NCI-H82 treated with DMSO at 0.1 percent for 48 hours (cell line): ENCODE results near the gene TDRD10.

Source experiments
- DNase-seq: peaks from one replicate; lab custom pipeline; 2025; ENCODE audit not compliant: unreplicated experiment; lab: John Stamatoyannopoulos, UW

The TDRD10 gene

DNA sequence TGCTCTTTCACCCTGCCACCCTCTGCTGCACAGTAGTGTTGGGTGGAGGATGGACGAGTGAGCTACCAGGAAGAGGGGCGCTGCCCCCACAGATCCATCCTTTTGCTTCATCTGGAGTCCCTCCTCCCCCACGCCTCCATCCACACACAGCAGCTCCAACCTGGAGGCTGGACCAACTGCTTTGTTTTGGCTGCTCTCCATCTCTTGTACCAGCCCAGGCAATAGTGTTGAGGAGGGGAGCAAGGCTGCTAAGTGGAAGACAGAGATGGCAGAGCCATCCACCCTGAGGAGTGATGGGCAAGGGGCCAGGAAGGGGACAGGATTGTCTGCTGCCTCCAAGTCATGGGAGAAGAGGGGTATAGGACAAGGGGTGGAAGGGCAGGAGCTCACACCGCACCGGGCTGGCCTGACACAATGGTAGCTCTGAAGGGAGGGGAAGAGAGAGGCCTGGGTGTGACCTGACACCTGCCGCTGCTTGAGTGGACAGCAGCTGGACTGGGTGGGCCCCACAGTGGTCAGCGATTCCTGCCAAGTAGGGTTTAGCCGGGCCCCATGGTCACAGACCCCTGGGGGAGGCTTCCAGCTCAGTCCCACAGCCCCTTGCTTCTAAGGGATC lies 74.0 kb downstream of the TDRD10 start:
- DNase-seq: no peak

DNA sequence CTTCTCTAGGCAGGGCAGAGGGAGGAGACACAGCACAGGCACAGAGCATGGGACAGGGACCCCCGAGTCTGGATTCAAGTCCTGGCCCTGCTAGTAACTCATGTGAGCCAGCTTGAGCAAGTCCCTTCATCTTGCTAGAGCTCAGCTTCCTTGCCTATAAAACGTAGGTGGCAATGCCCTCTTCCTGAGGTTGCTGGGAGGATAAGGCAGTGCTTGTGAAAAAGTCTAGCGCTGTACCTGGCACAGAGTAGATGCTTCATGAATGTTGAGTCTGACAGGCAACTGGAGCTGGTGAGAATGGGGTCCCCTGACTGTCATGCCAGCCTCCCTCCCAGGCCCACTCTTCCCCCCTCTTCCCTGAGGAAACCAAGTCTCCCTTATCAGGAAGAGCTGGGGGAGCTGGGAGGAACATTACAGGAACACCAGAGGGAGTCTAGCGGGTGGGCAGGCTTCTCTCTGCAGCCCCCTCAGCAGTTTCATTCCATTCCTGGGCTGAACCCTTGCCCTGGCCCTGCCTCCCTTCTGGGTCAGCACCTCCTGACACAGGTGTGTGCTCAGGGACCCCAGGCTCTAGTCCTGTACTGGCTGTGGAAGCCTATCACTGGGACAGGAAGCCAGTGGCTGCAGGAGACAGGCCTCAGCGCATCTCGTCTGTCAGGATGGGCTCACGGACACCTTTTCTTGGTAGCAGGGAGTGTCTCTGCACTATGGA lies 75.5 kb downstream of the TDRD10 start:
- DNase-seq: no peak

DNA sequence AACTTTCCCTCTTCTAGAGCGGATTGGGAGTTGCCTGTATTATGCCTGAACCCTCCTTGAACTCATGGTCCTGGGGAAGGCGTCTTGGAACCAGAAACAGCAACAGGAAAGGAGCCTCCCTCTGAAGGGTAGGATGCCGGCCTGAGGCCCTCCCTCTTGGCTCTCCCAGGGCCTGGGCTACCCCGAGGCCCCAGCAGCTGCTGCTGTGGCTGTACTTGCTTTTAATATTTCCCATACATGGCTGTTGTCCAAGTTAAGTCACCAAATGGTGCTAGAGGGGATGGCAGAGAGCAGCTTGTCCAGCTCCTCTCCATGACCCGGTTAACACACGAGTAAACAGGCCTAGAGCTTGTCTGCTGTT lies 76.0 kb downstream of the TDRD10 start:
- DNase-seq: no peak

DNA sequence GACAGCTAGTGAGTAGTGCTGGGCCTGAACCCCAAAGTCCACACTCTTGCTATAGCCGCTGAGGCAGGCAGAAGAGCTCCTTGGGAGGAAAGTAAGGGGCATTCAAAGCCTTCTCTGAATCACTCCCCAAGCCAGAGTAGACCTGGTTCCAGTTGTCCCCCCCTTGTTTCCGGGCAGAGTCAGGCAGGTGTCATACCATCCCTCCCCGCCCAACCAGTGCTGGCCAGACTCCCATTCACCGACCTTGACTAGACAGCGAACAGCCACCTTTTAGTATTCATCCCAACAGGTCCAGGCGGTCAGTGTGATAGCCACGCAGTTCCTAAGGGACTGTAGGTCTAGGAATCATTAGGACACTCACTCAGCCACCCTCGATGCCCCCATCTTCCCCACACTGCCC lies 77.4 kb downstream of the TDRD10 start:
- no peak for DNase-seq

DNA sequence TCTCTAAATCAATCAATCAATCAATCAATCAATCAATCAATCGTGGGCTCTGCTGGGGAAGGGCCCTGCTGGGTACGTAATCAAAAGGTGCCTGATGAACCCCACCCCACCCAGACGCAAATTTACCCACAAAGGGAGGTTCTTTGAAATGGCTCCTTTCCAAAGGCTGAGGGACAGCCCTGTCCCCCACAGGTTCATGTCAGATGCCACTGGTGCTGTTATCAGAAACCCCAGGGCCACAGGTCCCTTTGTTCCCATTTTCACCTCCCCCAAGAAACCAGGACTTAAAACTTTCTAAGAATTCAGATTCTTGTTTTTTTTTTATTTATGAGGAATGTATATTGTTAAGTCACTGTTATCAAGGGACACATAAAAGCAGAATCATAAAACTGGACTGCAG lies 79.7 kb downstream of the TDRD10 start:
- DNase-seq: no peak

DNA sequence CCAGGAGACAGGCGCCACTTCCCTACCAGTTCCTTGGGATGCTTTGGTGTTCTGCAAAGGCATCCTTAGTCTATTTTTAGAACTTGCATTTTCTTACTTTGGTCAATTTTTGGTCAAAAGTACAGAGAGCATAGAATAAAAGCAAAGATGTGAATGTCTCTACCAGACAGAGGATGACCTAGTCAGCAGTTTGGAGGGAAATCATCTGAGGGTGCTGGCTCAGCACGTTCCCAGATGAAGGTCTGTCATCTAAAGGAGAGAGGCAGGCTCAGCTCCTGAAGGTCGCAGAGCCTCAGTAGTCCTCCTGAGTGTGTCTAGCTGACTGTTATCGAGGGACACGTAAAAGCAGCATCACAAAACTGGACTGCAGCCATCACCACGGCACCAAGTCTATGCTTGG lies 80.9 kb downstream of the TDRD10 start:
- no peak for DNase-seq

DNA sequence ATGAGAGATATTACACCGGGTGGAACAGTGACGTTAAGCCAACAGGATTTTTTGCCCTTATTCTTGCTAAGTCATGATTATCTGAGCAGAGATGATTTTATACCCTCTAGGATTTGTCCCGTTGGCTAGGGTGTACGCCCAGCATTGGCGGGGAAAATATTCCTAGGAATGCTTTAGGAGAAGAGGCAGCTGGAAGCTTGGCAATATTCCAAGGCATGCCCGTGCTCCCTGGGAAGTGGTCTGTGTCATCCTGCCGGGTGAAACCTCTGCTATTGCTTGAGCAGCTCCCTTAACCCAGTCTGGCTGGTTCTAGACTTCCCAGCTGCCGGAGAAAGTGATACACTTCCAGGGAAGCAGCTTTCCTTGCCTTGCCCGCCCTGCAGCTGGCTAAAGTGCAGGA lies 81.8 kb downstream of the TDRD10 start:
- DNase-seq: no peak

DNA sequence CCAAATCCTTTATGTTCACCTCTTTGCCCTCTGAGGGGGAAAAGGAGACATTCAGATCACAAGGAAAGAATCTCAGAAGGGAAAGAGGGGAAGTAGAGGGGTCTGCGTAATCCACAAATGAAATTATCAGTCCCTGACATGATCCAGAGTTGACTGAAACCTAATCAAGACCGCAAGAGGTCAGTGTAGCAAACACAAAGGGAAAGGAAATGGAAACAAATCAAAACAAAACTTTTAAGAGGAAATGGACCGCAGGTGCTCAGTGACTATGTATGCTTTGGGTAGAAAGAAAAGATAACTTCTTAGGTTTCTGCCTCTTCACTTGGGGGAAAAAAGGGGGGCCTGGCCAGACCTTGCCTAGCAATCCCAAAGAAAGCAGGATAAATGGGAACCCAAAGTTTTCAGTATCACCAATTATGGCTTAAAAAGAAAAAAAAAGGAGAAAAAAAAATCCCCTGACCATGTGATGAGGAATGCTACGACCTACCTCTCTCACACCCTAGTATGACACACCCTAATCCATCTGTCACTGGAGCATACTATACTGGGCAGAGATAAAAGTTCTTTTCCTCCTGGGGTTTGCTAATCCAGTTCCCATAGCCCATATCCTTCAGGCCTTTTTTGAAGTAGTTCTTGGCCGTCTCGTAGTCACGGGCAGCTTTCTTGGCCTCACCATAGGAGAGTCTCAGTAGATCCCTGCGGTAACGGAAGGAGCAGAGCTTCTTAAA lies 82.4 kb downstream of the TDRD10 start:
- no peak for DNase-seq

DNA sequence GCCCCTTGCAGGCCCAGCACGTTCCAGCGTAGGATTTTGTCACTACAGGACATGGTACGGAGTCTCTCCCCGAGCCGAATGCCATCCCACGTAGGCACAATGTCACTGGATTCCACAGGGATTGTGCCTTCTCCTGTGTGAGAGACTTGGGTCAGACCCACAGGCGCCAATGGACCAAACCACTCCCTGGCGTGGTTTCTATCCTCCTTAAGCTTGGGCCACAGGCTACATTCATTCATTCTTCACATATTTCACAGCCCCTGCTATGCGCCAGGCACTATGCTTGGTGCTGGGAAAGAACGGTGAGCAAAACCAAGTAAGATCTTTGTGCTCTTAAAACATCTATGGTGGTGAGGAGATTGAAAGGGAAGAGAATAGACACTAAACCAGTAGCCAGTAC lies 84.2 kb downstream of the TDRD10 start:
- DNase-seq: no peak

DNA sequence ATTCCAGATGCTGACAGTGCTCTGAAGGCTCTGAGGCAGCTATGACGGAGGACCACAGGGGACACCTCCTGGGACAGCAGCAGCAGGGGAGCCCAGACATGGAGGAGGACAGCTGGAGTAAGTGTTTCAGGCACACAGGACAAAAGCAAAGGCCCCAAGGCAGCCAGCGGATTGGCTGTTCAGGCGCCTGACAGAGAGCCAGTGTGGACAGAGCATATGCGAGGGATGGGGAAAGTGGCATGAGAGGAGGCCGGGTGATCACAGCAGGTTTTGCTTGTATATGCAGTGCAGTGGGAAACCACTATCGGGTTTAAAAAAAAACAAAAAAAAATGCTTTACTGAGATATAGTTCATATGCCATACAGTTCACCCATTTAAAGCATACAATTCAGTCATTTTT lies 84.6 kb downstream of the TDRD10 start:
- no peak for DNase-seq

DNA sequence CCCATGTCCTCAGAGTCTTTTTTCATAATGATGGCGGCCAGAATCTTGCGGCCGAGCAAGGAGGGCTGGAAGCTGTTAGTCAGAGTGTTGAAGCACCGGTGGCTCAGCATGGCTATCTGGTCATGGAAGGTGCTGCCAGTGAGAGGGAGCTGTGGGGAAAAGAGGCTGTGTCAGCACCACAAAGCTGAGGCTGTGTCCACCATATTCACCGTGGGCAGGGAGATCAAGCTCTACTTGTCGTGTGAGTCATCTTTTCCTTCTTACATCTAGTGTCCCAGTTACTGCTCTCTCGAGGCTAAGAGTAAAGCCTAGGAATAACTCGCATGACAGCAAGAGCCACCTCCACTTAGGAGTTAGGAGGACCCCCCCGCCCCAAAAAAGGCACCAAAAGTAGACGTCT lies 87.8 kb downstream of the TDRD10 start:
- DNase-seq: no peak

DNA sequence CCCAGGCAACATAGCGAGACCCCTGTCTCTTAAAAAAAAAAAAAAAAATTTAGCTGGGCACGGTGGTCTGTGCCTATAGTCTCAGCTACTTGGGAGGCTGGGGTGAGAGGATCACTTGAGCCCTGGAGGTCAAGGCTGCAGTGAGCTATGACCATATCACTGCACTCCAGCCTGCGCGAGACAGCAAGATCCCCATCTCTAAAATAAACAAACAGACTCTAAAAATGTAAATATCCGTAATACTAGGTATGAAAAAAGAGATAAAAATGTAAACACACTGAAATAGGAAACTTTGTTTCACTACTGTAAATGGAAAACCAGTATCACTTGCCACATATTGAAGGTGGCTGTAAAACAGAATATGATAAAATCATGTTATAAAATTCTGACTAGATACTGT lies 88.7 kb downstream of the TDRD10 start:
- DNase-seq: no peak

DNA sequence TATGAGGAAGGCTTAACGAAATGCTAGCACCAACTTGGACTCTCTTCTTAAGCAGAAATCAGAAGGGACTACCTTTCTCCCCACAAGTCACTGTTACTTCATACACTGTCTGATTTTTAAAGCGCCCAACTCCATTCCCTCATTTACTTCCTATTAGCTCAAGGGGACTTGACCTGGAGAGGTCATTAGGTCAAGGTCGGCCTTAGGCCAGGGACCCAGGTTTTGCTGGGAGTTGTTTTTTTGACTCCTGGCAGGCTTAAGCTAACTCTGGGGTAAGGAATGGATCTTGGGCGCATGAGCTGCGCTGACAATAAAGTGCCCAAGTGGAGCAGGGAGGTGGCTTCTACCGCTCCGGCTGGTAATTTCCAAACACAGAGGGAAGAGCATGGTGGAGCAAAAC lies 89.2 kb downstream of the TDRD10 start:
- no peak for DNase-seq

DNA sequence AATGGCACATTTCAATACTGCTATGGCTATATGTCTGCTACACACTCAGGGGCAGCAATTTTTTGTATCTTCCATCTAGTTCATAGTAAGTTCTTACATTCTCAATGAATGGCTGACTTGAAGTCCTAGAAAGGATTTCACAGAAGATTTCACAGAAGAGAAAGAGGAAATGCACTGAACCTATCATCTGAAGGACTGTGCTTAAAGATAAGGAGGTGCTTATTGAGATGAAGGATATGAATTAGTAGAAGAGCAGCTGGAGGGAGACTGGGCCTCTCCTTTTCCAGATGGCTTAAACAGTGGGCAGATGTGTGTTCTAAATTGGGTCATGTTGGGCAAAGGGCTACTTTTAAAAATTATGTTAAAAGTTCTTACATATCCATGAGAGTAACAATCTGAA lies 91.4 kb downstream of the TDRD10 start:
- no peak for DNase-seq

DNA sequence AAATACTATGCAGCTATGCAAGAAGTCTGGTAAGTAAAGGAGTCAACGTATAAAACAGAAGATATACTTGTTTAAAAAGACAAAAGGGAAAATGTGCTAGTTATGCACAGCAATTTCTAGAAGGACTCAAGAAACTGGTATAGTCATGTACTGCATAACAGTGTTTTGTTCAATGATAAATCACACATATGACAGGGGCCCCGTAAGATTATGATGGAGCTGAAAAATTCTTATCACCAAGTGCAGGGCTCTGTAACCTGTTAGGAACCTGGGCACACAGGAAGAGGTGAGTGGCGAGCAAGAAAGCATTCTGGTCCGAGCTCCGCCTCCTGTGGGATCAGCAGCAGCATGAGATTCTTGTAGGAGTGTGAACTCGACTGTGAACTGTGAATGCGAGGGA lies 92.8 kb downstream of the TDRD10 start:
- no peak for DNase-seq

DNA sequence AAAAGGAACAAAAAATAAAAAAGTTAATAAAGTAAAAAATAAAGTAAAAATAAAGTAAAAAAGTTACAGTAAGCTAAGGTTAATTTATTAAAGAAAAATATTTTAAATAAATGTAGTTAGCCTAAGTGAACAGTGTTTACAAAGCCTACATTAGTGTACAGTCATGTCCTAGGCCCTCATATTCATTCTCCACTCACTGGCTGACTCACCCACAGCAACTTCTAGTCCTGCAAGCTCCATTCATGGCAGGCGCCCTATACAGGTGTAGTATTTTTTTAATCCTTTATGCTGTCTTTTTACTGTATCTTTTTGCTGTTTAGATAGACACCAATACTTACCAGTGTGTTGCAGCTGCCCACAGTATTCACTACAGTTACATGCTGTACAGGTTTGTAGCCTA lies 93.6 kb downstream of the TDRD10 start:
- DNase-seq: no peak
